ENCODE data around the gene STRIP2. TPM values are rescaled to one million over a fixed set of nuclear protein-coding genes. Genes with fewer than 3 reads are reported as not detected.

The STRIP2 gene, protein sequence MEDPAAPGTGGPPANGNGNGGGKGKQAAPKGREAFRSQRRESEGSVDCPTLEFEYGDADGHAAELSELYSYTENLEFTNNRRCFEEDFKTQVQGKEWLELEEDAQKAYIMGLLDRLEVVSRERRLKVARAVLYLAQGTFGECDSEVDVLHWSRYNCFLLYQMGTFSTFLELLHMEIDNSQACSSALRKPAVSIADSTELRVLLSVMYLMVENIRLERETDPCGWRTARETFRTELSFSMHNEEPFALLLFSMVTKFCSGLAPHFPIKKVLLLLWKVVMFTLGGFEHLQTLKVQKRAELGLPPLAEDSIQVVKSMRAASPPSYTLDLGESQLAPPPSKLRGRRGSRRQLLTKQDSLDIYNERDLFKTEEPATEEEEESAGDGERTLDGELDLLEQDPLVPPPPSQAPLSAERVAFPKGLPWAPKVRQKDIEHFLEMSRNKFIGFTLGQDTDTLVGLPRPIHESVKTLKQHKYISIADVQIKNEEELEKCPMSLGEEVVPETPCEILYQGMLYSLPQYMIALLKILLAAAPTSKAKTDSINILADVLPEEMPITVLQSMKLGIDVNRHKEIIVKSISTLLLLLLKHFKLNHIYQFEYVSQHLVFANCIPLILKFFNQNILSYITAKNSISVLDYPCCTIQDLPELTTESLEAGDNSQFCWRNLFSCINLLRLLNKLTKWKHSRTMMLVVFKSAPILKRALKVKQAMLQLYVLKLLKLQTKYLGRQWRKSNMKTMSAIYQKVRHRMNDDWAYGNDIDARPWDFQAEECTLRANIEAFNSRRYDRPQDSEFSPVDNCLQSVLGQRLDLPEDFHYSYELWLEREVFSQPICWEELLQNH
- 1 to 10 TPM; 1.7 to 2.3 (median 2.1) TPM for total RNA-seq
- total RNA-seq (2013), result 0.72 TPM

DNA sequence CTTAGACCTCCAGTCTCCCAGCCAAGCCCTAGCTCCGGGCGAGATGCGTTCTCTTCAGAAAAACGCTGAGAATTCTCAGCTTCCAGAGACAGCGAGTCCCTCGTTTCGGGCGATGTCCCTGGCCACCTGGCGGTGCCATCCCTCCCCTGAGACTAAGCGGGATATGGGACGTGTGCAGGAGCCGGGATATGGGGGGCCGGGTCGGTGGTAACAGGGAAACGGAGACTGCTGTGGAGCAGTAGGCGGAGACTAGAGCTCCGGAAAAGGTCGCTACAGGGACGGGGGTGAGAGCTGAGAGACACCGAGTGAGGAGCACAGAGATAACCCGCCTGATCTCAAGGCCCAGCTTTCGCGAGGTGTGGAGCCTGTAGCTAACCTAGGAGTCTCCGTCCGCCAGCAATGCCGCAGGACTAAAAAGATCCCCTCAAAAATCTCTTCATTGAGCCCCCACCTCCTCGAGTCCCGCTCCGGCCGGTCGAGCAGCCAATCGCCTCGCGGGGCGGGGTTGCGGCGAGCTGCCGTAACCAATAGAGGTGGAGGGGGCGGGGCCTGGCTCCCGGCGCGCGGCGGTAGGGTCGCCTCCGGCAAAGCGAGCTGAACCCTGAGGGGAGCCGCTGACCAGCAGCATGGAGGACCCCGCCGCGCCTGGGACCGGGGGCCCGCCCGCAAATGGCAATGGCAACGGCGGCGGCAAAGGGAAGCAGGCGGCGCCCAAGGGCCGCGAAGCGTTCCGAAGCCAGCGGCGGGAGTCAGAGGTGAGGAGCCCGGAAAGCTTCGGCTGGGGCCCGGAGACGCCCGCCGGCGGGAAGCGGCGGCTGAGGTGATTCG, at the start of gene STRIP2:
Gene STRIP2 (plus strand): TSS at position 586 of the 828 bp plus-strand sequence. CDS start 41 bp downstream, at position 627.
- Histone ChIP-seq H3K27ac (ENCODE audit: low read length) (no peak within 1 kb of the TSS), H3K9me3 (ENCODE audit: control insufficient read depth, insufficient read depth, low read length) (no peaks in the 10 kb centered on the region), H3K27me3 (ENCODE audit: control insufficient read depth, insufficient read depth, low read length) (peaks cover 15% of the 10 kb centered on the region), H3K36me3 (ENCODE audit: control insufficient read depth, insufficient read depth, low read length) (no peaks in the 10 kb centered on the region), H3K4me1 (ENCODE audit: control insufficient read depth, insufficient read depth, low read length) (peaks cover 14% of the 10 kb centered on the region), H3K4me3 (ENCODE audit: low read length) (peak within 1 kb of the TSS; percentile 55)
- peak within 1 kb of the TSS in 1 of 2 donors; percentile 87 for H3K27ac Mint-ChIP-seq
- intact Hi-C loops (cut with micrococcal nuclease), result no loop called here
- WGBS (ENCODE audit: insufficient coverage), result under 1% methylated on average over 75 of the region's 75 CpGs
- no peaks in the 10 kb centered on the region for H3K9me3 Mint-ChIP-seq
- ATAC-seq, result peak; percentile 96 to 97 (median 97)
- TF ChIP-seq, protein P1, sequence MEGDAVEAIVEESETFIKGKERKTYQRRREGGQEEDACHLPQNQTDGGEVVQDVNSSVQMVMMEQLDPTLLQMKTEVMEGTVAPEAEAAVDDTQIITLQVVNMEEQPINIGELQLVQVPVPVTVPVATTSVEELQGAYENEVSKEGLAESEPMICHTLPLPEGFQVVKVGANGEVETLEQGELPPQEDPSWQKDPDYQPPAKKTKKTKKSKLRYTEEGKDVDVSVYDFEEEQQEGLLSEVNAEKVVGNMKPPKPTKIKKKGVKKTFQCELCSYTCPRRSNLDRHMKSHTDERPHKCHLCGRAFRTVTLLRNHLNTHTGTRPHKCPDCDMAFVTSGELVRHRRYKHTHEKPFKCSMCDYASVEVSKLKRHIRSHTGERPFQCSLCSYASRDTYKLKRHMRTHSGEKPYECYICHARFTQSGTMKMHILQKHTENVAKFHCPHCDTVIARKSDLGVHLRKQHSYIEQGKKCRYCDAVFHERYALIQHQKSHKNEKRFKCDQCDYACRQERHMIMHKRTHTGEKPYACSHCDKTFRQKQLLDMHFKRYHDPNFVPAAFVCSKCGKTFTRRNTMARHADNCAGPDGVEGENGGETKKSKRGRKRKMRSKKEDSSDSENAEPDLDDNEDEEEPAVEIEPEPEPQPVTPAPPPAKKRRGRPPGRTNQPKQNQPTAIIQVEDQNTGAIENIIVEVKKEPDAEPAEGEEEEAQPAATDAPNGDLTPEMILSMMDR (IDR thresholded peaks at IDR 0.05), result no peak
- H3K36me3 Mint-ChIP-seq, result no peaks in the 10 kb centered on the region
- peaks cover 22% of the 10 kb centered on the region in 2 donors for H3K4me1 Mint-ChIP-seq
- H3K4me3 Mint-ChIP-seq, result peak within 1 kb of the TSS; percentile 96
- peaks cover 17 to 29% of the 10 kb centered on the region in 2 donors for H3K27me3 Mint-ChIP-seq (ENCODE audit: low read depth in 2 of 2)
- peak; percentile 89 to 93 for DNase-seq

DNA sequence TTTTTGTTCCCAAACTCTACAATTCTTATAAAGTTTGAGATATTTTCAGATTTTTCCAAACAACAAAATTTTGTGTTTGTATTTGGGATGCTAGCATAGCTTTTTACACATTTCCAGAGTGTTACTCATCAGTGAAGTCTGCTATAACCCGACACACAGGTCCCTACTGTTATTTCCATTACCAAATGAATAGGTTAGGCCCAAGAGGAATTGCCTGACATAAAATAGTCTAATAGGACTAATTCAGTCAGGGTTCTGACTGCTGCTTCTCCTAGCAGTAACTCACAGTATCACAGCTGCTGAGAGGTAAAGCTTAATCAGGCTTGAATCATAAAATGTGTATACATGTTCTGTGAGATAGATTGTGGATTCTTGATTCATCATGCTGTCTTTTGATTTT, 49.1 kb upstream of the STRIP2 start:
- H3K4me1 Mint-ChIP-seq, result no peaks in the 10 kb centered on the region
- ATAC-seq, result no peak
- no peaks in the 10 kb centered on the region for H3K36me3 Mint-ChIP-seq
- Histone ChIP-seq H3K27me3 (ENCODE audit: control insufficient read depth, insufficient read depth, low read length) (no peaks in the 10 kb centered on the region), H3K27ac (ENCODE audit: low read length) (no peak overlapping the region), H3K4me1 (ENCODE audit: control insufficient read depth, insufficient read depth, low read length) (no peaks in the 10 kb centered on the region), H3K4me3 (ENCODE audit: low read length) (no peak overlapping the region), H3K36me3 (ENCODE audit: control insufficient read depth, insufficient read depth, low read length) (no peaks in the 10 kb centered on the region), H3K9me3 (ENCODE audit: control insufficient read depth, insufficient read depth, low read length) (no peaks in the 10 kb centered on the region)
- 67% methylated on average over 1 of the region's 1 CpG for WGBS (ENCODE audit: insufficient coverage)
- no peaks in the 10 kb centered on the region for H3K27me3 Mint-ChIP-seq (ENCODE audit: low read depth in 2 of 2)
- no peak overlapping the region for H3K27ac Mint-ChIP-seq
- no peak overlapping the region for H3K4me3 Mint-ChIP-seq
- no peak for DNase-seq
- TF ChIP-seq, protein P1 (IDR thresholded peaks at IDR 0.05), result no peak
- no peaks in the 10 kb centered on the region for H3K9me3 Mint-ChIP-seq
- intact Hi-C loops (cut with micrococcal nuclease), result no loop called here

DNA sequence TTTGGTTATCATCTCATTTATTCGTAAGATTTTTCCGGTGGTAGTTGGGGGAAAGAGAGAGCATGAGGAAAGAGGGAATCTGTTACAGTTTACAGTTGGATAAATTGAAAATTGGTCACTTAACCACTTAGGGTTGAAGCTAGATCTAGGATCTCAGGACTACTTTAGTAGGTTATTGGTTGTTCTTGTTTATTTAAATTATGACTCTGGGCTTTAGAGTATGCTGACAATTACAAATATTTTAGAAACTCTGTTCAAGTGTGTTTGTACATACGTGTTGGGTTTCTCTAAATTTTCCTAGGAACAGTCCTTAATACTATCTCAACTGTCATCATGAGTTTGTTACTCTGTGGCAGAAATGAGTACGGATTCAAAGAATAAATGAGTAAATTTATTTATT, 48.6 kb upstream of the STRIP2 start:
- Histone ChIP-seq H3K4me3 (ENCODE audit: low read length) (no peak overlapping the region), H3K9me3 (ENCODE audit: control insufficient read depth, insufficient read depth, low read length) (no peaks in the 10 kb centered on the region), H3K27me3 (ENCODE audit: control insufficient read depth, insufficient read depth, low read length) (no peaks in the 10 kb centered on the region), H3K27ac (ENCODE audit: low read length) (no peak overlapping the region), H3K36me3 (ENCODE audit: control insufficient read depth, insufficient read depth, low read length) (no peaks in the 10 kb centered on the region), H3K4me1 (ENCODE audit: control insufficient read depth, insufficient read depth, low read length) (no peaks in the 10 kb centered on the region)
- Mint-ChIP-seq H3K9me3 (no peaks in the 10 kb centered on the region), H3K4me3 (no peak overlapping the region), H3K4me1 (no peaks in the 10 kb centered on the region), H3K27ac (no peak overlapping the region), H3K36me3 (no peaks in the 10 kb centered on the region), H3K27me3 (ENCODE audit: low read depth in 2 of 2) (no peaks in the 10 kb centered on the region)
- TF ChIP-seq, protein P1 (IDR thresholded peaks at IDR 0.05), result no peak
- ATAC-seq (no peak), DNase-seq (no peak)
- 100% methylated on average over 2 of the region's 4 CpGs for WGBS (ENCODE audit: insufficient coverage)
- intact Hi-C loops (cut with micrococcal nuclease), result no loop called here

Data from natural killer cell (primary cell).